ENCODE results near the gene ARID1B.

DNA sequence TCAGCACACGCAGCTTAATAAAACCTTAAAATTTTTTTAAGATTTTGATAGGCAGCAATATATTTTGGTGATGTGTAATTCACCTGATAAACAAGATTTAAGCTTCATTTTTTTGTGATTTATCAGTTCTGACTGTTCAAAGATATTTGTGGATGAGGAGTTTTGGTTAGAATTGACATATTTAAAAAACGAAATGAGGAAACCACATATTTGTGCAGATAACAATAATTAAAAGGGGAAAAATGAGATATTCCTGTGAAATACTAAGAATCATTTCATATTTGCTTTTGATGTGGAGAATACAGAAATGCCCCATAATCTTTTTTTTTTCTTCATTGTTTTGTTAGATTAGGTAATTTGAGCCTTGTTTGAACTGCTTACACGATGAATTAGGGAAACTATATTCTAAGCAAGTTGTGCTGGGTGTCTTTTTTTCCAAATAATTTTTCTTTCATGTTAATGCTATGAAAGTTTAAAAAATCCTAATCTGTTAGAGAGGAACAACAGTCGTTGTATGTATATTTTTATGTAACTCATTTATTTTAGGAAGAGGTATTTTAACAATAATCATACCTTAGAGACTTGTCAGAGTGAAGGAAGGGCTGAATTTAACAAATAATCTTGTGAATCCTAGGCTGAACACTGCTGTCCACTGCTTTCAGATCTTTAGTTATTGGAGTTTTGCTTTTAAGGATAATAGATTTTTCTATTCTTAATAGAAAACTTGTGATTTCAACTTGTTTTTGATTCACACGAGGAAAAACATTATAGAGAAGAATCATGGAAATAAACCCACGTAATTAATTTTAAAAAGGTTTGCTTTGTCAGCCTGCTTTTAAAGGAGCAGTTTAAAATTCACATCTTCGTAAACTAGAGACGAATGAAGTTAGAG lies 4.0 kb downstream of the ARID1B start:
- TF ChIP-seq, protein P1, sequence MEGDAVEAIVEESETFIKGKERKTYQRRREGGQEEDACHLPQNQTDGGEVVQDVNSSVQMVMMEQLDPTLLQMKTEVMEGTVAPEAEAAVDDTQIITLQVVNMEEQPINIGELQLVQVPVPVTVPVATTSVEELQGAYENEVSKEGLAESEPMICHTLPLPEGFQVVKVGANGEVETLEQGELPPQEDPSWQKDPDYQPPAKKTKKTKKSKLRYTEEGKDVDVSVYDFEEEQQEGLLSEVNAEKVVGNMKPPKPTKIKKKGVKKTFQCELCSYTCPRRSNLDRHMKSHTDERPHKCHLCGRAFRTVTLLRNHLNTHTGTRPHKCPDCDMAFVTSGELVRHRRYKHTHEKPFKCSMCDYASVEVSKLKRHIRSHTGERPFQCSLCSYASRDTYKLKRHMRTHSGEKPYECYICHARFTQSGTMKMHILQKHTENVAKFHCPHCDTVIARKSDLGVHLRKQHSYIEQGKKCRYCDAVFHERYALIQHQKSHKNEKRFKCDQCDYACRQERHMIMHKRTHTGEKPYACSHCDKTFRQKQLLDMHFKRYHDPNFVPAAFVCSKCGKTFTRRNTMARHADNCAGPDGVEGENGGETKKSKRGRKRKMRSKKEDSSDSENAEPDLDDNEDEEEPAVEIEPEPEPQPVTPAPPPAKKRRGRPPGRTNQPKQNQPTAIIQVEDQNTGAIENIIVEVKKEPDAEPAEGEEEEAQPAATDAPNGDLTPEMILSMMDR (IDR thresholded peaks at IDR 0.05): no peak
- no peak for TF ChIP-seq POLR2A (IDR thresholded peaks at IDR 0.05)

All from prostate gland (tissue), 2 donors.